LNCAP (cell line): Measurements from ENCODE around the gene LMAN2.

Experiments
- TF ChIP-seq, protein P1 (sequence below): fragments of 450-650 bp; IDR thresholded peaks from 2 replicates; pipeline ENCODE4 v1.5.1; 2017; ENCODE audit warnings: mild to moderate bottlenecking

LMAN2 gene

DNA sequence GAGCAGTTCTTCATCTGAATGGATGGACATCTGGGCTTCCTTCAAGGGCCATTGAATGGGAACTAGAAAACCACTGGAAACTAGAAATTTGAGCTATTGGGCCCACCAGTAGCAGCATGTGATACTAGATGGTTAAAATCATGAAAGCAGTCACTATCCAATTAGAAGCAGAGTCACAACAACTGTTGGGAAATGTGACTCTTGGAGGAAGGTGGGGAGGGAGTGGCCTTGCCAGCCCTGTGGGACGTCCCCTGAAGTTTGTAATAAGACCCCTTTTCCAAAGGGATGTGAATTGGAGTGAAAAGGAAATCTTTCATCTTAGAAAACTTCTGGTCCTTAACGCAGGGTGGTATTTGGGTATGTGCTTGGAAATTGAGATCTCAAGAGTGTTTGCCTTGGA lies 53.5 kb downstream of the LMAN2 start:
- TF ChIP-seq, protein P1, sequence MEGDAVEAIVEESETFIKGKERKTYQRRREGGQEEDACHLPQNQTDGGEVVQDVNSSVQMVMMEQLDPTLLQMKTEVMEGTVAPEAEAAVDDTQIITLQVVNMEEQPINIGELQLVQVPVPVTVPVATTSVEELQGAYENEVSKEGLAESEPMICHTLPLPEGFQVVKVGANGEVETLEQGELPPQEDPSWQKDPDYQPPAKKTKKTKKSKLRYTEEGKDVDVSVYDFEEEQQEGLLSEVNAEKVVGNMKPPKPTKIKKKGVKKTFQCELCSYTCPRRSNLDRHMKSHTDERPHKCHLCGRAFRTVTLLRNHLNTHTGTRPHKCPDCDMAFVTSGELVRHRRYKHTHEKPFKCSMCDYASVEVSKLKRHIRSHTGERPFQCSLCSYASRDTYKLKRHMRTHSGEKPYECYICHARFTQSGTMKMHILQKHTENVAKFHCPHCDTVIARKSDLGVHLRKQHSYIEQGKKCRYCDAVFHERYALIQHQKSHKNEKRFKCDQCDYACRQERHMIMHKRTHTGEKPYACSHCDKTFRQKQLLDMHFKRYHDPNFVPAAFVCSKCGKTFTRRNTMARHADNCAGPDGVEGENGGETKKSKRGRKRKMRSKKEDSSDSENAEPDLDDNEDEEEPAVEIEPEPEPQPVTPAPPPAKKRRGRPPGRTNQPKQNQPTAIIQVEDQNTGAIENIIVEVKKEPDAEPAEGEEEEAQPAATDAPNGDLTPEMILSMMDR: no peak

DNA sequence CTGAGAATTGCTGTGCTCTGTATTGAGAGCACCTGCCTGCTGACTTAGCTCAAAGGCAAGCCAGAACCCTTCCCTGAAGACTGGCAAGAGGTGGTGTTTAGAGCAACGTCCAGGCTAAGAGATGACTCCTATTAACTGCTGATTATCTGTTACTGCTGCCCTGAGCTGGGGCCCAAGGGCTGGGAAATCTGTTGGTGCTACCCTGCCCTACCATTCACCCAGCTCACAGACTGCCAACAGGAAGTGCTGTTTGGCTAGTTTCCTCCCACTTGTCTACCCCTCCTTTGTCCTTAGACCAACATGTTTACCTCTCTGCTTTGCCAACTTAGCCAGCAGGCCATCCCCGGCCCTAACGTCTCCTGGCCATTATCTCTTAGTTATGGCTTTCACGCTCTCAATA lies 54.9 kb downstream of the LMAN2 start:
- TF ChIP-seq, protein P1: no peak

DNA sequence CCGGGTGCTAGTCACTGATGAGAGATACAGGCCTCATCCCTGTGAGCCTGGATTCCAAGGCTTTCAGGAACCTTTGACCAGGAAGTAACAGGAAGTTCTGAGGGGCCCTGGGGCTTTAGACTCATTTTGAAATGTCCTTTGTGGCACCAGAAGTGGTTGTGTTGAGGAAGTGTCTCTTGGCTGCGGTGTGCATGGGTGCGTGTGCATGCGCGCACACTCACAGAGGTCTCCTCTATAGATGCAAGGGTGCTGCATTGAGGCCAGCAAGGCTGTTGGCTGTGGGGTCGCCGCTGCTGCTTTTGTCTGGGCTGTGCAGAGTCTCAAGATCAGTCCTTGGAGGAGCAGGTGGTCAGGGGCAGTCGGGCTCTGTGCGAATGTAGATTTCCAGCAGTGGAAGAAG lies 55.5 kb downstream of the LMAN2 start:
- TF ChIP-seq, protein P1: no peak

DNA sequence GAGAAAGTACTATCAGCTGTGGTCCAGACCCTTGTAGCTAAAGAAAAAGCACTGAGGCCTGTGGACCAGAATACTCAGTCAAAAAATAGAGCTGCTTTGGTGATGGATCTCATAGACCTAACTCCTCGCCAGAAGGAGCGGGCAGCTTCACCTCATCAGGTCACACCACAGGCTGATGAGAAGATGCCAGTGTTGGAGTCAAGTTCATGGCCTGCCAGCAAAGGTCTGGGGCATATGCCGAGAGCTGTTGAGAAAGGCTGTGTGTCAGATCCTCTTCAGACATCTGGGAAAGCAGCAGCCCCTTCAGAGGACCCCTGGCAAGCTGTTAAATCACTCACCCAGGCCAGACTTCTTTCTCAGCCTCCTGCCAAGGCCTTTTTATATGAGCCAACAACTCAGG lies 56.8 kb downstream of the LMAN2 start:
- TF ChIP-seq, protein P1: no peak

DNA sequence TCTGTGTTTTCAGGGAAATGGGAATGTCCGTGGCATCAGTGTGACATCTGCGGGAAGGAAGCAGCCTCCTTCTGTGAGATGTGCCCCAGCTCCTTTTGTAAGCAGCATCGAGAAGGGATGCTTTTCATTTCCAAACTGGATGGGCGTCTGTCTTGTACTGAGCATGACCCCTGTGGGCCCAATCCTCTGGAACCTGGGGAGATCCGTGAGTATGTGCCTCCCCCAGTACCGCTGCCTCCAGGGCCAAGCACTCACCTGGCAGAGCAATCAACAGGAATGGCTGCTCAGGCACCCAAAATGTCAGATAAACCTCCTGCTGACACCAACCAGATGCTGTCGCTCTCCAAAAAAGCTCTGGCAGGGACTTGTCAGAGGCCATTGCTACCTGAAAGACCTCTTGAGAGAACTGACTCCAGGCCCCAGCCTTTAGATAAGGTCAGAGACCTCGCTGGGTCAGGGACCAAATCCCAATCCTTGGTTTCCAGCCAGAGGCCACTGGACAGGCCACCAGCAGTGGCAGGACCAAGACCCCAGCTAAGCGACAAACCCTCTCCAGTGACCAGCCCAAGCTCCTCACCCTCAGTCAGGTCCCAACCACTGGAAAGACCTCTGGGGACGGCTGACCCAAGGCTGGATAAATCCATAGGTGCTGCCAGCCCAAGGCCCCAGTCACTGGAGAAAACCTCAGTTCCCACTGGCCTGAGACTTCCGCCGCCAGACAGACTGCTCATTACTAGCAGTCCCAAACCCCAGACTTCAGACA lies 57.5 kb downstream of the LMAN2 start:
- TF ChIP-seq, protein P1: no peak

DNA sequence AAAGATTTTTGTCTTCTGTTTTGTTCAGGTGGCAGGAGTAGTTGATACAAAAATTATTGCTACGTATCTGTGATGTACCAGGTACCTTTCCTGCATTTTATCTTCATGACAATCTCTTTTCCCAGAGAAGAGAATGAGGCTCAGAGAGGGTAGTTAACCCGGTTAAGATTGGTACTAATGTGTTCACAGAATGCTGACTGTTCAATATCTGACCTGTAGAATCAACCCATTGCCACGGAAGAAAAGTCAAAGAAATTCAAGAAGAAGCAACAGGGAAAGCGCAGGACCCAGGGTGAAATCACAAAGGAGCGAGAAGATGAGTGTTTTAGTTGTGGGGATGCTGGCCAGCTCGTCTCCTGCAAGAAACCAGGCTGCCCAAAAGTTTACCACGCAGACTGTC lies 59.7 kb downstream of the LMAN2 start:
- TF ChIP-seq, protein P1: no peak

DNA sequence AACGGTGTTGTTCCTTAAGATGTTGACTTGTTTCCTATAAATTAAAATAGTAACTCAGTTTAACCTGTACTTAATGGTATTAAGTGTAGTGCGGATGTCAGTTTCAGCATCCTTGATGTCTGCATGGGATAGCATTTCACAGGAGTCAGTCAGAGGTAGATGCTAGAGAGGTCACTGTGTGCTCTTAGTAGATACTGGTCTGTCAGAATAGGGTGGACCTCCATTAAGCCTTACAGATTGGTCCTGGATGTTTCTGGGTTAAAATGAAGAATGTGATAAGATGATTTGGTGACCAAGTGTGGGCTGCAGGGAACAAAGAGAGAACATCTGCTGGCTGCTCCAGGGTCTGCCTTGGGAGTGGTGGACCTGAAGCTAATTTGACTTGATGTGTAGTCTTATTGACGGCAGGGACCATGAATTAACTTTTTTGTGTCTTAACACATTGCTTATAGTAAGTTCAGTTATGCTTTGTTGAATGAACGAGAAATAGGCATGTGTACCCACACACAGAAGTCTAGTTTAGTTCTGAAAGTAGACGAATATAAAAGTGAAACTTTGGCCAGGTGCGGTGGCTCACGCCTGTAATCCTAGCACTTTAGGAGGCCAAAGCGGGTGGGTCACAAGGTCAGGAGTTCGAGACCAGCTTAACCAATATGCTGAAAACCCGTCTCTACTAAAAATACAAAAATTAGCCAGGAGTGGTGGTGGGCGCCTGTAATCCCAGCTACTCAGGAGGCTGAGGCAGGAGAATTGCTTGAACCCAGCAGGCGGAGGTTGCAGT lies 60.5 kb downstream of the LMAN2 start:
- TF ChIP-seq, protein P1: no peak
